ENCODE data around the gene ADNP2.

Gene ADNP2

GRCh38 chr18:80077873-80078272 lies 31.2 kb upstream of the ADNP2 start:
- H3K4me1 ChIP-seq (ENCODE audit: insufficient read depth, low read length) = no peaks in the 10 kb centered on the region
- no peak overlapping the region for H3K27ac ChIP-seq (ENCODE audit: low read depth, low read length)
- H3K36me3 ChIP-seq (ENCODE audit: insufficient read depth, low read length) = no peaks in the 10 kb centered on the region
- no peak overlapping the region for H3K9ac ChIP-seq (ENCODE audit: low read depth, low read length)
- WGBS = 95% methylated on average over 21 of the region's 21 CpGs
- H3K4me3 ChIP-seq (ENCODE audit: low read length) = no peak overlapping the region
- no peaks in the 10 kb centered on the region for H3K27me3 ChIP-seq (ENCODE audit: insufficient read depth, low read length)
- no peaks in the 10 kb centered on the region for H3K9me3 ChIP-seq (ENCODE audit: insufficient read depth, low read depth, low read length)

- peaks cover 38% of the 10 kb centered on the region for H3K9me3 ChIP-seq (ENCODE audit: insufficient read depth, low read depth, low read length)
- no peaks in the 10 kb centered on the region for H3K4me1 ChIP-seq (ENCODE audit: insufficient read depth, low read length)
- no peaks in the 10 kb centered on the region for H3K27me3 ChIP-seq (ENCODE audit: insufficient read depth, low read length)
- H3K4me3 ChIP-seq (ENCODE audit: low read length) = no peak overlapping the region
- H3K27ac ChIP-seq (ENCODE audit: low read depth, low read length) = no peak overlapping the region
- H3K9ac ChIP-seq (ENCODE audit: low read depth, low read length) = no peak overlapping the region
- H3K36me3 ChIP-seq (ENCODE audit: insufficient read depth, low read length) = no peaks in the 10 kb centered on the region
- WGBS = 86% methylated on average over 4 of the region's 4 CpGs
These were observed 22.8 kb upstream of the ADNP2 start for GRCh38 chr18:80086281-80086680.

- Histone ChIP-seq H3K27ac (ENCODE audit: low read depth, low read length) (no peak overlapping the region), H3K4me3 (ENCODE audit: low read length) (no peak overlapping the region), H3K9me3 (ENCODE audit: insufficient read depth, low read depth, low read length) (peaks cover 38% of the 10 kb centered on the region), H3K9ac (ENCODE audit: low read depth, low read length) (no peak overlapping the region), H3K27me3 (ENCODE audit: insufficient read depth, low read length) (no peaks in the 10 kb centered on the region), H3K36me3 (ENCODE audit: insufficient read depth, low read length) (no peaks in the 10 kb centered on the region), H3K4me1 (ENCODE audit: insufficient read depth, low read length) (no peaks in the 10 kb centered on the region)
- no CpG with 5 or more reads among the region's 2 CpGs for WGBS
These were observed 21.0 kb upstream of the ADNP2 start for GRCh38 chr18:80088036-80088435.

GRCh38 chr18:80088823-80089222 lies 20.2 kb upstream of the ADNP2 start:
- H3K36me3 ChIP-seq (ENCODE audit: insufficient read depth, low read length) = no peaks in the 10 kb centered on the region
- H3K9ac ChIP-seq (ENCODE audit: low read depth, low read length) = no peak overlapping the region
- no peaks in the 10 kb centered on the region for H3K27me3 ChIP-seq (ENCODE audit: insufficient read depth, low read length)
- no peaks in the 10 kb centered on the region for H3K4me1 ChIP-seq (ENCODE audit: insufficient read depth, low read length)
- H3K4me3 ChIP-seq (ENCODE audit: low read length) = no peak overlapping the region
- no peak overlapping the region for H3K27ac ChIP-seq (ENCODE audit: low read depth, low read length)
- H3K9me3 ChIP-seq (ENCODE audit: insufficient read depth, low read depth, low read length) = peaks cover 38% of the 10 kb centered on the region

GRCh38 chr18:80095414-80095813 lies 13.6 kb upstream of the ADNP2 start:
- Histone ChIP-seq H3K27ac (ENCODE audit: low read depth, low read length) (no peak overlapping the region), H3K9me3 (ENCODE audit: insufficient read depth, low read depth, low read length) (peaks cover 4% of the 10 kb centered on the region; the same call in 1 of the 2 replicates), H3K9ac (ENCODE audit: low read depth, low read length) (no peak overlapping the region), H3K4me3 (ENCODE audit: low read length) (no peak overlapping the region), H3K27me3 (ENCODE audit: insufficient read depth, low read length) (no peaks in the 10 kb centered on the region), H3K4me1 (ENCODE audit: insufficient read depth, low read length) (no peaks in the 10 kb centered on the region), H3K36me3 (ENCODE audit: insufficient read depth, low read length) (no peaks in the 10 kb centered on the region)
- 87% methylated on average over 7 of the region's 7 CpGs for WGBS

GRCh38 chr18:80096032-80096565 lies 13.0 kb upstream of the ADNP2 start:
- no peak overlapping the region for H3K27ac ChIP-seq (ENCODE audit: low read depth, low read length)
- no peak overlapping the region for H3K4me3 ChIP-seq (ENCODE audit: low read length)
- no peak overlapping the region for H3K9ac ChIP-seq (ENCODE audit: low read depth, low read length)
- 87% methylated on average over 10 of the region's 10 CpGs for WGBS
- H3K27me3 ChIP-seq (ENCODE audit: insufficient read depth, low read length) = no peaks in the 10 kb centered on the region
- no peaks in the 10 kb centered on the region; the same call in 1 of the 2 replicates for H3K9me3 ChIP-seq (ENCODE audit: insufficient read depth, low read depth, low read length)
- H3K4me1 ChIP-seq (ENCODE audit: insufficient read depth, low read length) = no peaks in the 10 kb centered on the region
- no peaks in the 10 kb centered on the region for H3K36me3 ChIP-seq (ENCODE audit: insufficient read depth, low read length)

GRCh38 chr18:80097201-80097600 lies 11.9 kb upstream of the ADNP2 start:
- Histone ChIP-seq H3K27ac (ENCODE audit: low read depth, low read length) (no peak overlapping the region), H3K4me3 (ENCODE audit: low read length) (no peak overlapping the region), H3K36me3 (ENCODE audit: insufficient read depth, low read length) (no peaks in the 10 kb centered on the region), H3K9ac (ENCODE audit: low read depth, low read length) (no peak overlapping the region), H3K27me3 (ENCODE audit: insufficient read depth, low read length) (no peaks in the 10 kb centered on the region), H3K9me3 (ENCODE audit: insufficient read depth, low read depth, low read length) (no peaks in the 10 kb centered on the region), H3K4me1 (ENCODE audit: insufficient read depth, low read length) (no peaks in the 10 kb centered on the region)
- 87% methylated on average over 9 of the region's 9 CpGs for WGBS

GRCh38 chr18:80103231-80103630 lies 5.8 kb upstream of the ADNP2 start:
- Histone ChIP-seq H3K4me3 (ENCODE audit: low read length) (no peak overlapping the region), H3K9me3 (ENCODE audit: insufficient read depth, low read depth, low read length) (no peaks in the 10 kb centered on the region), H3K27ac (ENCODE audit: low read depth, low read length) (no peak overlapping the region), H3K27me3 (ENCODE audit: insufficient read depth, low read length) (no peaks in the 10 kb centered on the region), H3K36me3 (ENCODE audit: insufficient read depth, low read length) (no peaks in the 10 kb centered on the region), H3K4me1 (ENCODE audit: insufficient read depth, low read length) (peaks cover 25% of the 10 kb centered on the region), H3K9ac (ENCODE audit: low read depth, low read length) (no peak overlapping the region)
- 93% methylated on average over 6 of the region's 6 CpGs for WGBS

GRCh38 chr18:80104364-80104779 lies 4.7 kb upstream of the ADNP2 start:
- peak overlapping the region; percentile 71; the same call in 1 of the 2 replicates for H3K27ac ChIP-seq (ENCODE audit: low read depth, low read length)
- H3K36me3 ChIP-seq (ENCODE audit: insufficient read depth, low read length) = no peaks in the 10 kb centered on the region
- H3K4me3 ChIP-seq (ENCODE audit: low read length) = no peak overlapping the region
- 12% methylated on average over 7 of the region's 7 CpGs for WGBS
- no peaks in the 10 kb centered on the region for H3K27me3 ChIP-seq (ENCODE audit: insufficient read depth, low read length)
- H3K9me3 ChIP-seq (ENCODE audit: insufficient read depth, low read depth, low read length) = no peaks in the 10 kb centered on the region
- H3K4me1 ChIP-seq (ENCODE audit: insufficient read depth, low read length) = peaks cover 25% of the 10 kb centered on the region
- peak overlapping the region; percentile 18; the same call in 1 of the 2 replicates for H3K9ac ChIP-seq (ENCODE audit: low read depth, low read length)

GRCh38 chr18:80105369-80106167 lies 3.5 kb upstream of the ADNP2 start:
- Histone ChIP-seq H3K27ac (ENCODE audit: low read depth, low read length) (no peak overlapping the region), H3K9ac (ENCODE audit: low read depth, low read length) (no peak overlapping the region), H3K36me3 (ENCODE audit: insufficient read depth, low read length) (no peaks in the 10 kb centered on the region), H3K9me3 (ENCODE audit: insufficient read depth, low read depth, low read length) (no peaks in the 10 kb centered on the region), H3K4me1 (ENCODE audit: insufficient read depth, low read length) (peaks cover 25% of the 10 kb centered on the region), H3K27me3 (ENCODE audit: insufficient read depth, low read length) (no peaks in the 10 kb centered on the region), H3K4me3 (ENCODE audit: low read length) (no peak overlapping the region)
- 90% methylated on average over 12 of the region's 13 CpGs for WGBS

GRCh38 chr18:80106482-80107051 lies 2.5 kb upstream of the ADNP2 start:
- whole genome bisulfite sequencing = 67% methylated on average over 6 of the region's 6 CpGs
- no peak overlapping the region for H3K4me3 ChIP-seq (ENCODE audit: low read length)
- H3K27me3 ChIP-seq (ENCODE audit: insufficient read depth, low read length) = no peaks in the 10 kb centered on the region
- H3K9ac ChIP-seq (ENCODE audit: low read depth, low read length) = no peak overlapping the region
- peaks cover 32% of the 10 kb centered on the region for H3K4me1 ChIP-seq (ENCODE audit: insufficient read depth, low read length)
- no peak overlapping the region for H3K27ac ChIP-seq (ENCODE audit: low read depth, low read length)
- no peaks in the 10 kb centered on the region for H3K36me3 ChIP-seq (ENCODE audit: insufficient read depth, low read length)
- H3K9me3 ChIP-seq (ENCODE audit: insufficient read depth, low read depth, low read length) = no peaks in the 10 kb centered on the region
